ENCODE measurements around the gene REEP1. TPM values are rescaled to one million over a fixed set of nuclear protein-coding genes. Genes with fewer than 3 reads are reported as not detected.

The REEP1 gene
- total and polyA plus RNA-seq, 4 experiments from 2014 or later, result 0.15 TPM; not detected in 3

DNA sequence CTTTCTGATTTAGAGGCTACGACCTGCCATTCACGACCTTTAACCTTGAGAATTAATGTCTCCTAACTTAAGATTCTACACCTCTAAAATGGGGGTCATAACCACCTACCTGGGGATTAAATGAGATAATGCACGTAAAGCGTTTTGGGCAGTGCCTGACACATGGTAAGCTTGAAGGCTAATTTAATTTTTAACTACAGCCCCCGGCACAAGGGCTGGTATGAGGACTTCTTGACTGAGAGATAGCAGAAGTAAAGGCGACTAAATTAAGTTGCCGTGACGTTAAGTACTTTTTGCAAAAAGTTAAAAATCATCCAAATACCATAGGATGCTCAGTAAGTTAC is 137.6 kb downstream of the REEP1 start:
- Histone ChIP-seq H3K27ac (ENCODE audit: low read depth, low read length) (peak overlapping the region; percentile 63), H3K4me3 (ENCODE audit: low read length in 2 of 2) (peak overlapping the region; percentile 79 to 86), H3K9me3 (ENCODE audit: control insufficient read depth in 1 of 2, low read length in 2 of 2) (no peaks in the 10 kb centered on the region), H3K36me3 (ENCODE audit: insufficient read depth, low read length) (no peaks in the 10 kb centered on the region), H3K27me3 (ENCODE audit: insufficient read depth, low read length) (no peaks in the 10 kb centered on the region), H3K4me1 (ENCODE audit: insufficient read depth, low read length) (peaks cover 30% of the 10 kb centered on the region)
- no peaks in the 10 kb centered on the region for H3K27me3 Mint-ChIP-seq
- peak overlapping the region; percentile 76 to 99 (median 97) for H3K27ac Mint-ChIP-seq
- intact Hi-C loops (cut with micrococcal nuclease), result loop anchor here (5.0 to 10.0 kb wide), 3 partner anchors 165 to 422 kb away; partner anchors contain the start of genes CHMP3 and RNF103
- CTCF ChIA-PET (ENCODE audit: partially characterized antibody), result interaction anchor here (3.3 kb wide), 1 partner anchor 21 kb away, joined by 11 read pairs; no protein-coding TSS in a partner anchor
- no peaks in the 10 kb centered on the region for H3K9me3 Mint-ChIP-seq
- H3K4me1 Mint-ChIP-seq, result peaks cover 33 to 61% (median 47%) of the 10 kb centered on the region in 4 donors
- peak overlapping the region; percentile 97 to 100 (median 100) for H3K4me3 Mint-ChIP-seq
- DNase-seq, result no peak
- POLR2A ChIA-PET (ENCODE audit: partially characterized antibody), result interaction anchor here (0.9 to 7.5 kb wide), 6 partner anchors 15 to 241 kb away, joined by 3 to 94 read pairs (median 4); partner anchors contain the start of genes KDM3A, POLR1A and PTCD3
- H3K36me3 Mint-ChIP-seq, result peaks cover 5 to 21% of the 10 kb centered on the region in 2 donors

DNA sequence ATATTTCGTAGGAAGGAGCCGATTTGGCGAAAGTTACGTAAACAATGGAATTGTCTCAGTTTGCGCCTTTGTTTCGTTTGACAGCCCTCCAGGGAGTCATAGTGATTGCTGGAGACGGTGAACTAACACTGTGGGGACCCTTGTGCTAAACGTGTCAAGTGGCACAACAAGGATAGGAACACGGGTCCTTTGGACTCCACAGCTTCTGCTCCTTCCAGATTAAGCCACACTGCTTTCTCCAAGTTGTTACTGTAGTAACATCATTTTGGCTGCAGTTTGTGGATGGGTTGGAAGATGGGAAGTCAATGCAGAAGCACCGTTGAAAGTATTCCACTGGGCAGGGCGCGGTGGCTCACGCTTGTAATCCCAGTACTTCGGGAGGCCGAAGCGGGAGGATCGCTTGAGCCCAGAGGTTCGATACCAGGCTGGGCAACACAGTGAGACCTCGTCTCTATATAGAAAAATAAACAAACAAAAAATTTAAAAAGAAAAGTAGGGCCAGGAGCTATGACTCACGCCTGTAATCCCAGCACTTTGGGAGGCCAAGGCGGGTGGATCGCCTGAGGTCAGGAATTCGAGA is 141.5 kb downstream of the REEP1 start:
- Histone ChIP-seq H3K27me3 (ENCODE audit: insufficient read depth, low read length) (no peaks in the 10 kb centered on the region), H3K27ac (ENCODE audit: low read depth, low read length) (peak overlapping the region; percentile 89), H3K4me1 (ENCODE audit: insufficient read depth, low read length) (peaks cover 57% of the 10 kb centered on the region), H3K36me3 (ENCODE audit: insufficient read depth, low read length) (no peaks in the 10 kb centered on the region), H3K4me3 (ENCODE audit: low read length in 2 of 2) (peak overlapping the region; percentile 27 to 100), H3K9me3 (ENCODE audit: control insufficient read depth in 1 of 2, low read length in 2 of 2) (no peaks in the 10 kb centered on the region)
- POLR2A ChIA-PET (ENCODE audit: partially characterized antibody), result interaction anchor here (0.7 to 7.5 kb wide), 13 partner anchors 9 to 869 kb away, joined by 3 to 94 read pairs (median 4); partner anchors contain the start of genes KDM3A, POLR1A, PTCD3 and ST3GAL5
- no peaks in the 10 kb centered on the region for H3K9me3 Mint-ChIP-seq
- CTCF ChIA-PET (ENCODE audit: partially characterized antibody), result interaction anchor here (1.1 to 3.0 kb wide), 2 partner anchors 11 to 25 kb away, joined by 4 to 14 read pairs; no protein-coding TSS in a partner anchor
- peak overlapping the region; percentile 83 to 98 (median 96) for H3K27ac Mint-ChIP-seq
- H3K4me3 Mint-ChIP-seq, result peak overlapping the region; percentile 90 to 97 (median 96)
- peak in 1 of 5 donors; percentile 37 for DNase-seq
- peaks cover 3 to 18% of the 10 kb centered on the region in 2 donors for H3K36me3 Mint-ChIP-seq
- H3K27me3 Mint-ChIP-seq, result no peaks in the 10 kb centered on the region
- intact Hi-C loops (cut with micrococcal nuclease), result loop anchor here (1.0 to 10.0 kb wide), 6 partner anchors 11 to 426 kb away; partner anchors contain the start of genes CHMP3, PTCD3 and RNF103
- peaks cover 32 to 75% (median 53%) of the 10 kb centered on the region in 4 donors for H3K4me1 Mint-ChIP-seq

DNA sequence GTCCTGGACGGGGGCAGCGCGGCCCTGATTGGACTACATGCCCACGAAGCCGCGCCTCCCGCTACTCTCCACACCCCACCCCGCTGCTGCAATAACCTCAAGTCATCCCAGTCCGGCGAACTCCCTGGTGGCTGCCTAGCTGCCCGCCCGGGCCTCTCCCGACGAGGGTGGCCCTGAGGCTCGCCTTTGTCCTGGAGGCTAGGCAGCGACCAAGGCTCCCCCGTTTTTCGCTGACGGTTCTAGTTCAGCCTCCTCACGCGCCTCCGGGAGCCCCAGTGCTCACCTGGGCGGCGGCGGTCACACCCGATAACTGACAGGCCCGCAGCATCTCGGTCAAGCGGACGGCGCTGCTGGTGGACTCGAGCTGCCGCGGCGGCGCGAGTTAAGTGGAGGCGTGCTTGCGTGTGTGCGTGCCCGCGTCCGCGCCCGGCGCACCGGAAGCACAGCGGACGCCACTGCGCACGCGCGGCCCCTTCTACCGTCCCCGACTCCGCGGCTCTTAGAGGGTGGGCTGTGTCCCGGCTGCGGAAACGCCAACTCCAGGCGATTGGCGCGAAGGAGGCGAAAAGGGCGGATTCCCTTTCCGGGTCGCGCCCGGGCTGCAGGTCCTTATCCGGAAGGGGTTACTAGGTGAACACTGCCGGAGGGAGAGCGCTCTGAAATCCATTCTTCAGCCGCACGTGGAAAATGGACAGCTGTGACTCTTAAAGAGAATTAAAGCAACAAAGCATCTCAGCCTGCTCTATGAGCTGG is 142.2 kb downstream of the REEP1 start, which contains the start of gene IMMT:
Gene IMMT (minus strand): TSS at position 408 of the 753 bp plus-strand sequence. CDS start 80 bp downstream, at position 328.
- no peaks in the 10 kb centered on the region for H3K27me3 Mint-ChIP-seq
- H3K27ac ChIP-seq (ENCODE audit: low read depth, low read length), result peak within 1 kb of the TSS; percentile 89
- H3K9me3 ChIP-seq (ENCODE audit: control insufficient read depth in 1 of 2, low read length in 2 of 2), result no peaks in the 10 kb centered on the region
- peaks cover 34 to 75% (median 55%) of the 10 kb centered on the region in 4 donors for H3K4me1 Mint-ChIP-seq
- intact Hi-C loops (cut with micrococcal nuclease), result loop anchor here (1.0 to 10.0 kb wide), 6 partner anchors 10 to 427 kb away; partner anchors contain the start of genes CHMP3, PTCD3 and RNF103
- H3K36me3 Mint-ChIP-seq, result peaks cover 6 to 21% of the 10 kb centered on the region in 2 donors
- H3K4me3 ChIP-seq (ENCODE audit: low read length in 2 of 2), result peak within 1 kb of the TSS; percentile 27 to 100
- peak within 1 kb of the TSS; percentile 90 to 97 (median 96) for H3K4me3 Mint-ChIP-seq
- peaks cover 57% of the 10 kb centered on the region for H3K4me1 ChIP-seq (ENCODE audit: insufficient read depth, low read length)
- no peaks in the 10 kb centered on the region for H3K27me3 ChIP-seq (ENCODE audit: insufficient read depth, low read length)
- peak; percentile 92 to 95 (median 95) for DNase-seq
- no peaks in the 10 kb centered on the region for H3K36me3 ChIP-seq (ENCODE audit: insufficient read depth, low read length)
- POLR2A ChIA-PET (ENCODE audit: partially characterized antibody), result interaction anchor here (0.6 to 7.5 kb wide), 17 partner anchors 10 to 868 kb away, joined by 3 to 94 read pairs (median 3); partner anchors contain the start of genes KDM3A, POLR1A, PTCD3 and ST3GAL5
- CTCF ChIA-PET (ENCODE audit: partially characterized antibody), result interaction anchor here (1.1 to 3.0 kb wide), 2 partner anchors 10 to 25 kb away, joined by 4 to 14 read pairs; no protein-coding TSS in a partner anchor
- H3K27ac Mint-ChIP-seq, result peak within 1 kb of the TSS; percentile 83 to 98 (median 96)
- no peaks in the 10 kb centered on the region for H3K9me3 Mint-ChIP-seq

- H3K9me3 ChIP-seq (ENCODE audit: control insufficient read depth in 1 of 2, low read length in 2 of 2), result no peaks in the 10 kb centered on the region
- no peaks in the 10 kb centered on the region for H3K36me3 ChIP-seq (ENCODE audit: insufficient read depth, low read length)
- peaks cover 39 to 75% (median 56%) of the 10 kb centered on the region in 4 donors for H3K4me1 Mint-ChIP-seq
- no peaks in the 10 kb centered on the region for H3K9me3 Mint-ChIP-seq
- H3K27ac Mint-ChIP-seq, result peak overlapping the region; percentile 83 to 98 (median 96)
- peak overlapping the region; percentile 27 to 100 for H3K4me3 ChIP-seq (ENCODE audit: low read length in 2 of 2)
- H3K4me1 ChIP-seq (ENCODE audit: insufficient read depth, low read length), result peaks cover 57% of the 10 kb centered on the region
- POLR2A ChIA-PET (ENCODE audit: partially characterized antibody), result interaction anchor here (0.6 to 7.5 kb wide), 12 partner anchors 10 to 868 kb away, joined by 3 to 94 read pairs (median 4); partner anchors contain the start of genes KDM3A, POLR1A, PTCD3 and ST3GAL5
- intact Hi-C loops (cut with micrococcal nuclease), result loop anchor here (1.0 to 10.0 kb wide), 6 partner anchors 9 to 428 kb away; partner anchors contain the start of genes CHMP3, PTCD3 and RNF103
- H3K27me3 ChIP-seq (ENCODE audit: insufficient read depth, low read length), result no peaks in the 10 kb centered on the region
- CTCF ChIA-PET (ENCODE audit: partially characterized antibody), result interaction anchor here (3.0 kb wide), 1 partner anchor 9 kb away, joined by 14 read pairs; no protein-coding TSS in a partner anchor
- H3K27ac ChIP-seq (ENCODE audit: low read depth, low read length), result peak overlapping the region; percentile 89
- no peak for DNase-seq
- H3K36me3 Mint-ChIP-seq, result peaks cover 12 to 26% of the 10 kb centered on the region in 2 donors
- peak overlapping the region; percentile 90 to 97 (median 96) for H3K4me3 Mint-ChIP-seq
- no peaks in the 10 kb centered on the region for H3K27me3 Mint-ChIP-seq
These were observed 142.7 kb downstream of the REEP1 start for GRCh38 chr2:86194751-86195054.

GRCh38 chr2:86193901-86194567 is 143.4 kb downstream of the REEP1 start:
- Mint-ChIP-seq H3K27me3 (no peaks in the 10 kb centered on the region), H3K36me3 (peaks cover 12 to 23% of the 10 kb centered on the region in 2 donors), H3K9me3 (no peaks in the 10 kb centered on the region), H3K4me3 (peak overlapping the region; percentile 90 to 97 (median 96)), H3K27ac (peak overlapping the region; percentile 30 to 98 (median 96)), H3K4me1 (peaks cover 36 to 74% (median 55%) of the 10 kb centered on the region in 4 donors)
- H3K4me3 ChIP-seq (ENCODE audit: low read length in 2 of 2), result peak overlapping the region; percentile 27 to 100
- H3K36me3 ChIP-seq (ENCODE audit: insufficient read depth, low read length), result no peaks in the 10 kb centered on the region
- H3K27ac ChIP-seq (ENCODE audit: low read depth, low read length), result peak overlapping the region; percentile 89
- H3K4me1 ChIP-seq (ENCODE audit: insufficient read depth, low read length), result peaks cover 62% of the 10 kb centered on the region
- H3K27me3 ChIP-seq (ENCODE audit: insufficient read depth, low read length), result no peaks in the 10 kb centered on the region
- DNase-seq, result no peak
- ChIA-PET CTCF (ENCODE audit: partially characterized antibody) (interaction anchor here (3.0 kb wide), 1 partner anchor 9 kb away, joined by 14 read pairs; no protein-coding TSS in a partner anchor), POLR2A (ENCODE audit: partially characterized antibody) (interaction anchor here (0.6 to 7.5 kb wide), 7 partner anchors 9 to 307 kb away, joined by 3 to 94 read pairs (median 4); partner anchors contain the start of genes KDM3A, POLR1A and PTCD3)
- no peaks in the 10 kb centered on the region for H3K9me3 ChIP-seq (ENCODE audit: control insufficient read depth in 1 of 2, low read length in 2 of 2)
- intact Hi-C loops (cut with micrococcal nuclease), result loop anchor here (10.0 kb wide), 1 partner anchor 159 kb away; no protein-coding TSS in a partner anchor

DNA sequence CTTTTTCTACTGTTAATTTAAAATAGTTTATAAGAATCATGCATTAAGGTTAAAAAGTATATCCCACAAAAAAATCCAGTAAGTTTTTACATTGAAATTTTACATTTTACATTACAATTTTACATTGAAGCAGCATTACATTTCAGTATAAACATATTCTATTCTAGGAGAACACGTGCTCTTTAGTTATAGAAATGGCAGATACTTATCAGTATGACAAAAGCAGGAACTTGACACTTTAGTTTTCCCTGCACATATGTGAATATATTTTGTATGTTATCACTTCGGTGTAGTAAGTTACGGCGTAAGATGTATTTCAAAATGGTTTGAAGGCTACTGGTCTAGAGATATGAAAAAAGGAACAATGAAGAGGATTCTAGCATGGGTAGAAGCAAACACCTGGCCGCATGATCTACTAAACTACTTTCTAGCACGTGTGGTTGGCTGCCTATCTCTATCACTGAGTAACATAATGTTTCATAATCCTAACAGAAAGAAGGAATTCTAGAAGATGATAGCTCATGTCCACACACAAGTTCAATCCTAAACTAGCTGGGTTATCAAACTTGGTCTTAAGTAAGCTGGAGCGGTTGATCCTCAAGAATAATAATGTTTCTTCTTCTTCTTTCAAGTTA is 147.5 kb downstream of the REEP1 start:
- Mint-ChIP-seq H3K9me3 (no peaks in the 10 kb centered on the region), H3K27ac (peak overlapping the region in 3 of 7 donors; percentile 24 to 55 (median 30)), H3K36me3 (peaks cover 16 to 17% of the 10 kb centered on the region in 2 donors), H3K27me3 (no peaks in the 10 kb centered on the region), H3K4me1 (peaks cover 51 to 91% (median 70%) of the 10 kb centered on the region in 4 donors), H3K4me3 (no peak overlapping the region)
- H3K9me3 ChIP-seq (ENCODE audit: control insufficient read depth in 1 of 2, low read length in 2 of 2), result no peaks in the 10 kb centered on the region
- H3K4me3 ChIP-seq (ENCODE audit: low read length in 2 of 2), result no peak overlapping the region
- peaks cover 94% of the 10 kb centered on the region for H3K4me1 ChIP-seq (ENCODE audit: insufficient read depth, low read length)
- no peak for DNase-seq
- no peaks in the 10 kb centered on the region for H3K36me3 ChIP-seq (ENCODE audit: insufficient read depth, low read length)
- no peak overlapping the region for H3K27ac ChIP-seq (ENCODE audit: low read depth, low read length)
- CTCF ChIA-PET (ENCODE audit: partially characterized antibody), result no interaction called here
- no peaks in the 10 kb centered on the region for H3K27me3 ChIP-seq (ENCODE audit: insufficient read depth, low read length)
- intact Hi-C loops (cut with micrococcal nuclease), result loop anchor here (10.0 kb wide), 1 partner anchor 155 kb away; no protein-coding TSS in a partner anchor
- POLR2A ChIA-PET (ENCODE audit: partially characterized antibody), result no interaction called here

Data from CD4-positive, alpha-beta memory T cell (primary cell).